ENCODE measurements around the gene CDKN2B.

DNA sequence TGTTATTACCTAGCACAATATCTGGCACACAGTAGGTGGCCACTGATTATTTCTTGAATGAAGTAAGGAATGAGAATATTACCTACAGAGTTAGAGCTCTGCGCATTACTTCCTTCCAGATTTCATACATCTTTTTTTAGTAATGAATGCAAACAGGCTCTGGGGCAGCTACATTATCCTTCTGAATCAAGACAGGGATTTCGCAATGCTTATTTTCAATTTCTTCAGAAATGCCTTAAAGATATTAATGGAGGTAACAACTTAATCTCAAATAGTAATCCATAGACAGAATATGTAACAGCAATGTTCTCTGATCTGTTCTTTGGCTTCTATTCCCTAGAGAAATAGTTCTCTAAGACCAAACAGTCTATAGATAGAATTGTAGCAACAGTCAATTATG is 47.5 kb downstream of the CDKN2B start:
- no peak for TF ChIP-seq CTCF (conservative IDR thresholded peaks at IDR 0.05)
- TF ChIP-seq ZFX (IDR thresholded peaks at IDR 0.05) = no peak
